Activated naive CD4-positive, alpha-beta T cell treated with anti-CD3 and anti-CD28 coated beads, Interleukin-2, amount 10 ng/mL, durations not matched to agents 7 days and 5 days (primary cell): ENCODE data around the gene PARP3.
"Not testable (repeated sequence)": the region's sequence is repeated elsewhere in the genome, so short reads cannot be mapped to it uniquely, and the experiment has no call there.

Source experiments
- CTCF ChIA-PET: fragments of 350-600 bp; sonication (Branson Sonifier 250); formaldehyde crosslinking; loops from one replicate; lab custom pipeline; 2021; ENCODE audit warnings: antibody characterized with exemption; lab: Charles Lee
- DNase-seq: peaks from one replicate; pipeline ENCODE4 v3.0.0-alpha.2; 2020
- H3K27ac Mint-ChIP-seq: one replicate; pipeline ENCODE4 v1.8.0; 2021; ENCODE audit warnings: mild to moderate bottlenecking, moderate library complexity, mixed read lengths
- H3K27me3 Mint-ChIP-seq: one replicate; pipeline ENCODE4 v1.8.0; 2021; ENCODE audit warnings: mild to moderate bottlenecking, mixed read lengths
- H3K36me3 Mint-ChIP-seq: one replicate; pipeline ENCODE4 v1.8.0; 2021; ENCODE audit warnings: mixed read lengths
- H3K4me1 Mint-ChIP-seq: one replicate; pipeline ENCODE4 v1.8.0; 2021; ENCODE audit warnings: mixed read lengths
- H3K4me3 Mint-ChIP-seq: one replicate; pipeline ENCODE4 v1.8.0; 2021; ENCODE audit warnings: mild to moderate bottlenecking, moderate library complexity, mixed read lengths
- H3K9me3 Mint-ChIP-seq: one replicate; pipeline ENCODE4 v1.8.0; 2021; ENCODE audit warnings: mixed read lengths

The PARP3 gene

DNA sequence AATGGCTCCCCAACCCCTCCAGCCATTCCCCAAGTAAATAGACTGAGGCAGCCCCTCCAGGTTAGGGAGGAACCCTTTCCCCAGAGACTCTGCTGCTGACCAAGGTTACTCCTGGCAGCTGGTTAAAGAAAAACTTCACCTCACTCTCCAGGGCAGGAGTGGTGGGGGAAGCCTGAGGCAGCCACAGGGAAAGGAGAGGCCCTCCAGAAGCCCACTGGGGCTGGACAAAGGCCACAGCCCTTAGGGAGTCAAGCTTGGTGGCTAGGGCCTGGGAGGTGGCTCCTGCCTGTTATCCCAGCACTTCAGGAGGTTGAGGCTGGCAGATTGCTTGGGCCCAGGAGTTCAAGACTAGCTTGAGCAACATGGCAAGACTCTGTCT, 42.1 kb downstream of the PARP3 start:
- Mint-ChIP-seq H3K27ac (no peak overlapping the region), H3K27me3 (no peaks in the 10 kb centered on the region), H3K36me3 (peaks cover 5% of the 10 kb centered on the region), H3K9me3 (no peaks in the 10 kb centered on the region), H3K4me3 (peak overlapping the region; percentile 46), H3K4me1 (peaks cover 31% of the 10 kb centered on the region)
- CTCF ChIA-PET = interaction anchor here (1.2 to 2.8 kb wide), 3 partner anchors 11 to 68 kb away, joined by 3 to 14 read pairs (median 5); partner anchors contain the start of gene ABHD14B
- DNase-seq = no peak

DNA sequence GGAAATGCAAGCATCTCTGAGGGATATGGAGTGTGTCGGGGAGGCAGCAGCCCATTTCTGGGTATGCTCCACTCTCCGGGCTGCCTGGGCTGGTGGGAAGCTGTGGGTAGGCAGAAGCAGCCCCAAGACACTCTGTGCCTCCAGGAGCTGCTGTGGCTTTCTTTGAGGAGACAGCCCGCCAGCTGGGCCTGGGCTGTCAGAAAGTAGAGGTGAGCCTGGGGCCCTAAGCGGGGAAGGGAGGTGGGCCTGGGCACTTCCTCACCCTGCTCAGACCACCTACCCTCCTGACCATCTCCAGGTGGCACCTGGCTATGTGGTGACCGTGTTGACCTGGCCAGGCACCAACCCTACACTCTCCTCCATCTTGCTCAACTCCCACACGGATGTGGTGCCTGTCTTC, 42.9 kb downstream of the PARP3 start:
- Mint-ChIP-seq H3K36me3 (peaks cover 5% of the 10 kb centered on the region), H3K4me1 (peaks cover 31% of the 10 kb centered on the region), H3K27ac (no peak overlapping the region), H3K4me3 (peak overlapping the region; percentile 13), H3K9me3 (no peaks in the 10 kb centered on the region), H3K27me3 (no peaks in the 10 kb centered on the region)
- CTCF ChIA-PET = interaction anchor here (1.2 kb wide), 1 partner anchor 12 kb away, joined by 5 read pairs; the partner anchor contains the start of gene ABHD14B
- no peak for DNase-seq

GRCh38 chr3:51986010-51986947, 44.1 kb downstream of the PARP3 start:
- CTCF ChIA-PET = interaction anchor here (0.6 to 1.2 kb wide), 2 partner anchors 15 to 67 kb away, joined by 3 read pairs; no protein-coding TSS in a partner anchor
- Mint-ChIP-seq H3K27me3 (no peaks in the 10 kb centered on the region), H3K9me3 (no peaks in the 10 kb centered on the region), H3K4me1 (peaks cover 29% of the 10 kb centered on the region), H3K27ac (no peak overlapping the region), H3K36me3 (peaks cover 5% of the 10 kb centered on the region), H3K4me3 (no peak overlapping the region)
- DNase-seq = no peak

- Mint-ChIP-seq H3K27ac (peak overlapping the region; percentile 64), H3K9me3 (no peaks in the 10 kb centered on the region), H3K27me3 (no peaks in the 10 kb centered on the region), H3K4me1 (peaks cover 24% of the 10 kb centered on the region), H3K36me3 (peaks cover 11% of the 10 kb centered on the region), H3K4me3 (no peak overlapping the region)
- DNase-seq = no peak
- CTCF ChIA-PET = interaction anchor here (1.2 kb wide), 1 partner anchor 65 kb away, joined by 3 read pairs; no protein-coding TSS in a partner anchor
These were observed 45.4 kb downstream of the PARP3 start for GRCh38 chr3:51987568-51987967.

- CTCF ChIA-PET = no interaction called here
- Mint-ChIP-seq H3K4me3 (no peak overlapping the region), H3K27ac (peak overlapping the region; percentile 26)
These were observed 46.4 kb downstream of the PARP3 start for GRCh38 chr3:51988286-51989146.

DNA sequence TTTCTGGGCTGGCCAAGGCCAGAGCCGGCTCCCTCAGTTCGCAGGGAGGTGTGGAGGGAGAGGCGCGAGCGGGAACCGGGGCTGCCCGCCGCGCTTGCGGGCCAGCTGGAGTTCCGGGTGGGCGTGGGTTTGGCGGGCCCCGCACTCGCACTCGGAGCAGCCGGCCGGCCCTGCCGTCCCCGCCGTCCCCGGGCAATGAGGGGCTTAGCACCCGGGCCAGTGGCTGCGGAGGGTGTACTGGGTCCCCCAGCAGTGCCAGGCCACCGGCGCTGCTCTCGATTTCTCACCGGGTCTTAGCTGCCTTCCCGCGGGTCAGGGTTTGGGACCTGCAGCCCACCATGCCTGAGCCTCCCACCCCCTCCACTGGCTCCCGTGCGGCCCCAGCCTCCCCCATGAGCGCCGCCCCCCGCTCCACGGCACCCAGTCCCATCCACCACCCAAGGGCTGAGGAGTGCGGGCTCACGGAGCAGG, 48.4 kb downstream of the PARP3 start:
- not testable (repeated sequence) for H3K9me3 Mint-ChIP-seq, H3K27ac Mint-ChIP-seq, DNase-seq, H3K27me3 Mint-ChIP-seq, H3K4me3 Mint-ChIP-seq
- Mint-ChIP-seq H3K36me3 (peaks cover 40% of the 10 kb centered on the region), H3K4me1 (peaks cover 34% of the 10 kb centered on the region)
- CTCF ChIA-PET = interaction anchor here (2.8 kb wide), 1 partner anchor 8 kb away, joined by 12 read pairs; the partner anchor contains the start of gene ACY1

More at GRCh38 chr3:51988286-51989146, 46.4 kb downstream of the PARP3 start:
- H3K36me3 Mint-ChIP-seq = peaks cover 19% of the 10 kb centered on the region
- H3K9me3 Mint-ChIP-seq = no peaks in the 10 kb centered on the region
- DNase-seq = no peak
- H3K27me3 Mint-ChIP-seq = no peaks in the 10 kb centered on the region
- H3K4me1 Mint-ChIP-seq = peaks cover 24% of the 10 kb centered on the region

DNA sequence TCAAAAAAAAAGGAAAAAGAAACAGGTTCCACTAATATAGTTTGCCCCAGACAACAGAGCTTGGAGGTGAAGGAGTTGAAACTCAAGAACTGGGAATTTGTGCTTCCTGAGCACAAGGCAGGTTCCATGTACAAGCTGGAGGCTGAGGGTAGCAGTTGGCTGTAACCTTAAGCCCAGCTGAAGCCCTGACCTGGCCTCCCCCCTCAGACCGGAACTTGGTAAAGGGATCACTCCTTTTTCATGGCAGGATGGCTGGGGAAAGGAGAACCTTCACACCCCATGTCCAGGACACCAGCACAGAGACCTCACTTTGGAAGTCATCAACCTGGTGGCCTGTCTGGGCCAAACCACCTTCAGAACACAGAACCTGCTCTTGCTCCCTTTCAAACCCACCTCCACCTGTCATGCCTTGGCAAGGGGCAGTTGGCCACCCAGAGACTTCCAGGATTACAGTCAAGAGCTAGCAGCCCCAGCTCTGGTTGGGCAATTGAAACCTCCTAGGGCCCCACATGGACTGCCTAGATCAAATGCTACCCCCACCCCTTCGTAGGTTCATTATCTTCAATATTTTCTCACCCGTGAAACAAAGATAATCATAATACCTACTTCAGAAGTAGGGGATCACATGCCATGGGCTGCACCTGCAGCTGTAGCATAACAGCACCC, 50.0 kb downstream of the PARP3 start:
- H3K36me3 Mint-ChIP-seq = peaks cover 44% of the 10 kb centered on the region
- H3K4me1 Mint-ChIP-seq = peaks cover 44% of the 10 kb centered on the region
- no peak overlapping the region for H3K4me3 Mint-ChIP-seq
- no peak overlapping the region for H3K27ac Mint-ChIP-seq
- CTCF ChIA-PET = interaction anchor here (1.2 to 2.8 kb wide), 3 partner anchors 9 to 18 kb away, joined by 4 to 12 read pairs (median 6); partner anchors contain the start of genes ABHD14B and ACY1
- DNase-seq = no peak
- peaks cover 12% of the 10 kb centered on the region for H3K27me3 Mint-ChIP-seq
- no peaks in the 10 kb centered on the region for H3K9me3 Mint-ChIP-seq

- DNase-seq, H3K9me3 Mint-ChIP-seq, H3K27ac Mint-ChIP-seq, CTCF ChIA-PET: not testable (repeated sequence)
- peaks cover 44% of the 10 kb centered on the region for H3K36me3 Mint-ChIP-seq
- peaks cover 22% of the 10 kb centered on the region for H3K27me3 Mint-ChIP-seq
- H3K4me1 Mint-ChIP-seq = peaks cover 44% of the 10 kb centered on the region
- H3K4me3 Mint-ChIP-seq = peak overlapping the region; percentile 100
These were observed 51.5 kb downstream of the PARP3 start for GRCh38 chr3:51993657-51994056.

DNA sequence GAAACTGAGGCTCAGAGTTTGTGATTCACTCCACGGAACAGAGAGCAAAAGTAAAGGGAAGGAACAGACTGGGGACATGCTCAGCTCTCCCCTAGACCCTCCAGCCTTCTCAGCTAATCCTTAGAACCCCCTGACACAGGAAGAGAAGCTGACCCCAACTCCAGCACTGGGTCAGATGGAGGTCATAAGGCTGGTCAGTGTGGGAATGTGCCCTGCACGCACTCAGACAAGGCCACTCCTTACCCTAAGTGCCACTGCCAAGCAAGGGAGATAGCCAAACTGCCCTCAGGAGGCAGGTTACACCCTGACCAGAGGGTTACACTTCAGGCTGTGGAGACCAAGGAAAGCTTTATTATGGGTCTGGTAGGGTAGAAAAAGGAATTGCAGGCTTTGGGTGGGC, 52.4 kb downstream of the PARP3 start:
- H3K27me3 Mint-ChIP-seq = peaks cover 27% of the 10 kb centered on the region
- H3K9me3 Mint-ChIP-seq = no peaks in the 10 kb centered on the region
- DNase-seq = no peak
- H3K27ac Mint-ChIP-seq = peak overlapping the region; percentile 99
- H3K4me1 Mint-ChIP-seq = peaks cover 44% of the 10 kb centered on the region
- H3K36me3 Mint-ChIP-seq = peaks cover 44% of the 10 kb centered on the region
- CTCF ChIA-PET = interaction anchor here (0.8 to 2.0 kb wide), 3 partner anchors 11 to 151 kb away, joined by 3 to 8 read pairs (median 3); partner anchors contain the start of genes ACY1 and PARP3
- H3K4me3 Mint-ChIP-seq = peak overlapping the region; percentile 100

DNA sequence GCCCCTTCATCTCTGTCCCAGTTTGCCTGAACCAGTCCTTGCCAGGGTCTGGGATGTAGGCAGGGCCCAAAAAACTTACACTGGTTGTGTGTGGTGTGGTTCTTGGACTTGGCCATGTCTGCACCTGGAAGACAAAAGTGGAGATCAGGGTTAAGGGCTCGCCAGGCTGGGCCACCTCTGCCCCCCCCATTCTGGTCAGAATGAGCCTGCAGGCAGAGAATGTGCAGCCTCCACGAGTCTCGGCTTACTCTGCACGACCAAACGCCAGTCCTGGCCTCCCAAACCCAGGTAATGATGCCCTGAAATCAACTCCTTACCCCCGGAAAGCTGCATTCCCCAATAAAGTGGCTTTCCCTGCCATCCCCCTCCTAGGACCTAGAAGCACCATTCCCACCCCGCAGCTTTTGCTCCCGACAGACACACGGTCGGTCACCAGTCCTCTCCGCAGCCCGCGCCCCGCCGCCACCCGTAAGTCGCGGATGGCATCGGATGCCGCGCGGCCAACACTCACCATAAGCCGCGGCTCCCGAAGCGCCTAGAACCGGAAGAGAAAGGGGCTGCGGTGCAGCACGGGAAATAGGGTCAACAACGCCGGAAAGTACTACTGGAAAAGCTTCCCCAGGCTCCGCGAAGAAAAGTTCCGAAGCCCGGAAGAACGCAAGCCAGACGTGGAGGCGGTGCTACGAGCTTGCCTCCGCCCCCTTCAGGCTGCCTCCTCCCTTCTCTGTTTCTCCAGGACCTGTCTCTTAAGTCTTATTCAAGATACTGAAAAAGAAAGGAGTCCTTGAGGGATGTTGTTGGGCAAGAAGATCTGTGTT, 53.4 kb downstream of the PARP3 start, which contains the start of gene RPL29:
RPL29 (minus strand) TSS at position 550 of the 818 bp plus-strand sequence; CDS start at position 116, 434 bp downstream.
- Mint-ChIP-seq H3K36me3 (peaks cover 44% of the 10 kb centered on the region), H3K4me1 (peaks cover 44% of the 10 kb centered on the region), H3K27ac (peak within 1 kb of the TSS; percentile 99), H3K27me3 (peaks cover 34% of the 10 kb centered on the region), H3K4me3 (peak within 1 kb of the TSS; percentile 100), H3K9me3 (no peaks in the 10 kb centered on the region)
- CTCF ChIA-PET = interaction anchor here (0.8 to 2.0 kb wide), 8 partner anchors 13 to 225 kb away, joined by 3 to 8 read pairs (median 3); partner anchors contain the start of genes ABHD14B and PARP3
- DNase-seq = peak; percentile 95

- no peak overlapping the region for H3K27ac Mint-ChIP-seq
- no peak for DNase-seq
- peaks cover 44% of the 10 kb centered on the region for H3K27me3 Mint-ChIP-seq
- H3K4me3 Mint-ChIP-seq = no peak overlapping the region
- no peaks in the 10 kb centered on the region for H3K9me3 Mint-ChIP-seq
- peaks cover 37% of the 10 kb centered on the region for H3K36me3 Mint-ChIP-seq
- peaks cover 46% of the 10 kb centered on the region for H3K4me1 Mint-ChIP-seq
- CTCF ChIA-PET = no interaction called here
These were observed 55.0 kb downstream of the PARP3 start for GRCh38 chr3:51997172-51997571.

GRCh38 chr3:51997935-51998596, 55.9 kb downstream of the PARP3 start:
- H3K4me3 Mint-ChIP-seq = no peak overlapping the region
- no peak overlapping the region for H3K27ac Mint-ChIP-seq
- CTCF ChIA-PET = interaction anchor here (0.7 to 1.2 kb wide), 2 partner anchors 56 to 149 kb away, joined by 3 to 4 read pairs; no protein-coding TSS in a partner anchor

More at GRCh38 chr3:51997935-51998596, 55.9 kb downstream of the PARP3 start:
- Mint-ChIP-seq H3K4me1 (peaks cover 37% of the 10 kb centered on the region), H3K9me3 (no peaks in the 10 kb centered on the region), H3K36me3 (peaks cover 28% of the 10 kb centered on the region), H3K27me3 (peaks cover 53% of the 10 kb centered on the region)
- DNase-seq = no peak
